ENCODE results near the gene PRKG1.
"Not testable (repeated sequence)": the region's sequence is repeated elsewhere in the genome, so short reads cannot be mapped to it uniquely, and the experiment has no call there.

PRKG1 gene

DNA sequence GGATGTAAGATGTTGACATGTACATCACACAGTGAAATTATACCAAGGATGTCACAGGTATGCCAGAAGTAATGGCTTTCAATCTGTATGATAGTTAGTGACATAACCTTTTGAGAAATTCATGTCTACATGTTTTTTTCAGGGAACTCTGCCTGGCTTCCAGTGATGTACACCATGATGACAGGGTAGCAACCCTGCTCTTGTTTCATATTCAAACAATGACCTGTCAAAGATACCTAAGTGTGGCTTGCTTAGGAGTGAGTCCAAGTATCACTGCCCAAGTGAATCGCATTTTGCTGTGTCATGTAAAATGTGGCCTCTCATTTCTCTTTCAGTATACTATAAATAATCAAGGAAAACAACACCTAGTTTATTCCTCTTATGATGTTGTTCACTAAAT, 1033.9 kb downstream of the PRKG1 start:
- no peak for DNase-seq

DNA sequence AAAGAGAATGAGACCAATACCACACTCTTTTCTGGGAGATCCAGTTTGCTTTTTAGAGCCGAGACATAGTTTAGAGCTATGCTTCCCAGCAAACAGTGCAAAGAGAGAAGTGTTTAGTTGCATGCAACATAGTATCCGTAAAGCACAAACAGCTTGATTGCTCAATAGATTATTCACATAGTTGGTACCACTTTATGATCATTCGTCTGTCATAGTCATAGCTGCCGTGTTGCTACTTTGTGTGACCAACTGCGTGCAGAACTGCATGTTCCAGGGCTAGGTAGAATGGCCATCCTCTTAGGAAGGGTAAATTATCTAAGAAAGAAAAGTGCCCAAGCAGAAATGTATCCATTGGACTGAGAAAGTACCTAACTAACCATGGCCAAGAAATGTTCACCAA, 1036.3 kb downstream of the PRKG1 start:
- DNase-seq: no peak

DNA sequence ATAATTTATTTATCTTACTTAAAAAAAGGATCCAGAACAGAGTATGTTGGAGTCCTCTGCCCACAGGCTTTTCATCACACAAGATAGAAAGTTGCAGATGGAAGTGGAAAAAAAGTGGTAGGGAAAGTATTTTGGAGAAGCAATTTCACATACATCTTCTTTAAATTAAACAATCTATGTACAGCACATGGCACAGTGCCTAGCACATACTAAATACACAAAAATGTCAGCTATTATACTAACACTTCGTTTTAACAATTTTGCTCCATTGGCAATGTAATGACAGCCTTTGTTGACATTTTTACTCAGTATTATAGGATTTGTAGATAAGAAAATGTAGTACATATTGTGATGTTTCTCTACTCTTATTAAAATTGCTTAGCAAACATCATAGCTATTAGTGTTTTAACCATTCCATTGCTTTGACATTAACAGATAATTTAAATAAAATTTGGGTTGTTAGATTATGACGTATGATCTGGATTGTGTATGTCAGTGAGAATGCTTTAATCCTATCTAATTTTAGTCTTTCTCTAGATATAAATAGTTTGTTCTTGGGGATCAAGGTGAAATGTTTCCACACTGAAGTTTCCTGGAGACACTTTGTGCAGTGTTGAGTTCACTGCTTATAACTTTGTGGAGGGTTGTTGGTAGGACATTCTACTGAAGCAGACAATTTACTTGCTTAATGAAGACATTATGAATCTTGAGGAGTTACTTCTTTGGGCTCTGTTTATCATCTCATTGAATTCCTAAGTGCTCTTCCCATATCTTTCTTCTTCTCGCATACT, 1037.0 kb downstream of the PRKG1 start:
- DNase-seq: no peak

DNA sequence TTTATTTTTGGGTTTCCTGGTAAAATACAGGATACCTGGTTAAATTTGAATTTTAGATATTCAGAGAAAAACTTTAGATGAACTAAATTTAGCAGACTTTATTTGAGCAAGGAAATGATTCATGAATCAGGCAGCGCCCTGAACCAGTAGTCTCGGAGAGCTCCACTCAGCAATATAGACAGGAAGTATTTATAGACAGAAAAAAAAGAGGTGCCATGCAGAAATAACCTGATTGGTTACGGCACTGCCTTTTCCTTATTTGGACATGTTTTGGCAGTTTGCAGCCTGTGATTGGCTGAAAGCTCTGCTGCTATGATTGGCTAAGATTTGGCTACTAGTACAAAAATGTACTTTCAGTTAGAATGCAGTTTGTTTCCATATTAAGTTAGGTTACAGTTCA, 1041.5 kb downstream of the PRKG1 start:
- DNase-seq: no peak

DNA sequence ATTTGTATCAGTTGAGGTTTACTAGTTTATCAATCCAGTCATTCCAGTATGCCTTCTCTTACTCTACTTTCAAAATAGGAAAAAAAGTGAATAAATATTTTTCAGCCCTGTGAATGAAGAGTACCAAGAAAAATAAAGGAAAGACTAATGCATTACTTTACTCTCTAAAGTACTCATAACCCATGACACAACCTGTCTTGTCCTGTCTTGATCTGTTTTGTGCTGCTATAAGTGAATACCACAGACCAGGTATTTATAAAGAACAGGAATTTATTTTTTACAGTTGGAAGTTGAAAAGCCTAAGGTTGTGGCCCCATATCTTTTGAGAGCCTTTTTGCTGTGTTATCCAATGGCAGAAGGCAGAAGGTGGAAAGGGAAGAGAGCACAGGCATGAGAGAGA, 1045.2 kb downstream of the PRKG1 start:
- no peak for DNase-seq

DNA sequence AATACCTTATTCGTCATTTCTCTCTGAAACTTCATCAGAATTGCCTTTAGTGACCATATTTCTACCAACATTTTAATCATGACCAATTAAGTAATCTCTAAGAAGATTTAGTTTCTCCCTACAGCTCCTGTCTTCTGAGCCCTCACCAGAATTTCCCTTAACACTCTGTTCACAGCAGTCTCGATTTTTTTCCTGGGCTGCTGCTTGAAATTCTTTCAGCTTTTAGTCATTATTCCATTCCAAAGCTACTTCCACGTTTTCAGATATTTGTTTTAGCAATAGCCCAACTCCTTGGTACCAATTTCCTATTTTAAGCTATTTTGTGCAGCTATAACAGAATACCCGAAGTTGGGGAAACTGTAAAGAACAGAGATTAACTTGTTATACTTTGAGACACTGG, 1047.4 kb downstream of the PRKG1 start:
- DNase-seq: no peak

DNA sequence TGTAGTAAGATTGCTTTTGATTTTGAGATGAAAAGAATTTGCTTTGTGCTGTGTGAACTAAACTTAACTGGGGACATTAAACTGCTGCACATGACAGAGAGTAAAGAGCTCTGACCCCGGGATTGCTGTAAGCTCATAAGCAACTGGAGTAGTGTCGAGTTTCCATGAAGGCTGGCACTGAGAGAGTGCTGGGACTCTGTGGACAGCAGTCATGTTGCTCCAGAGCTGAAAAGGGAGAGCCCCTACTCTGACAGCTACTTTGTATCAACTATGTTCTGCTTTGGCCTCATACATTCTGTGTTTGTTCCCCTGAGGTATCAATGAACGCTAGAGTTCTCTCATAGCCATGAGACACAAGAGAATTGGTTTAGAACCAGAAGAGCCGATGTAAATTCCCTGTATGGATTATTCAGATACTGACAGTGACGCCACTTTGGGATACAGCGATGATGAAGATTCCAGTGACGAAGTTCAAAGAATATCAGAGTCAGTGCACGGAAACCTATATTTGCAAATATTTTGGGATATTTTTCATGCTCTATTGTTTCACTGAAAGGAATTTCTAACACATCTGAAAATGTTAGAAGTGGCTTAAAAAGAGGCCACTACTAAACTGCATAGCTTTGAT, 1053.9 kb downstream of the PRKG1 start:
- DNase-seq: no peak

DNA sequence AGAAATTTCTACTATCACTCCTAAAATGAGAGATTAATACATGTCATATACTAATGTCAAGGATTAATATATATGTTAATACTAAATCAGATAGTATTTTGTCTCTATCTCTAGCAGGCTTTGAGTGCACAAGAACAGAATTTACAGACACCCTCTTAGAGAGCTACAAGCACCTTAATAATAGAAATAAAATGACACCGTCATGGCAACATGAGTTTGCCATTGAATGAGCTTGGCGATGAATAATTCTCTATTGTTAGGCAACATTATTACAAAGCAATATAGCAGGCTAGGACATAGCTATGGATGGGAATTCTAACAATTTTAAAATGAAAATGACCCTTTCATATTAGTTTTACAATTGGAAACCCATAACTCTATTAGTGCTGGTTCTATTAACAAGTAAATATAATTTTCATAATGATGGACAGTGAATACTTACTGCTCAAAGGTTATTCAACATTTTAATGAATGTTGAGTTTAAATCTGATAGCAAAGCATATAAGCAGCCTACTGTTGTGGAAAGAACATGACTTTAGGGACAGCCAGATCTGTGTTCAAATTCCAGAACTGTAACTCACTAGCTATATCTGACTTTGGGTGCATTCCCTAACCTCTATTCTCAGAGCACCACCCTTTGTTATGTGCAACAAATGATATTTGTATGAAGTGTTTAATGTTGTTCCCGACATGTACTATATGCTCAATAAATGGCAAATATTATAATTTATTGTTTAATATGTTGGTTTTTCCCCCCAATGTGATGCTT, 1055.3 kb downstream of the PRKG1 start:
- DNase-seq: no peak

DNA sequence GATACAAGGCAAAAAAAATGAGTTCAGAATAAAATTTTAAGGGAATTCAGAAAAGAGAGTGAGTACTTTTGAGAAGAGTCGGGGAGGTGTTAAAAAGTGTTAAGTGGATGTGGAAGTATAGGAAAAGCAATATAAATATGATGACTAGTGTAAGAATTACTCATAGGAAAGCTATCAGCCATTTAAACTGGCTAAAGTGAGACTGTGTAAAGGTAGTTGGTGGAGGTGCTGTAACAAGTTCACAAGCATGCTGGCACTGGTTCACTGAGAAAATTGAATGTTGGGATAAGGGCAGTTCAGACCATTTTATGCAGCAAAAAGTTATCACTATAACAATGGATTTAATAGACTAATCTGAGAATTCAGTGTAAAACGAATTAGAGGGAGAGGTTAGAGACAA, 1060.8 kb downstream of the PRKG1 start:
- no peak for DNase-seq

DNA sequence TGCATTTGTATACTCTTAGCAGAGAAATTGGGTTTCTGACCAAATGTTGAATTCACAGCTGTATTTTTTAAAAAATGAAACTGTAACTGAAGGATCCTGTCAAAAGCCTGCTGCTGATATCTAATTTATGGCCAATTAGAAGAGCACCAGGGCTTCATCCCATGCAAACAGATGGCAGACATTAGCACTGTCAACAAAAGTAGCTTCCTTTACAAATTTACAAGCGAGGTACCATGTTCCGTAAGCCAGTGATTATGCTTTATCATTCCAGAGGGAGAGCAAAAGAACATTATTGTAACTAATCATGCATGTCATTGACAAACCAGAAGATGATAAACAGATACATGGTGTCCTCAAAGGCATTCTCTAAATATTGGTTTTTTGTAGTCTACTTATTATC, 1062.6 kb downstream of the PRKG1 start:
- no peak for DNase-seq

DNA sequence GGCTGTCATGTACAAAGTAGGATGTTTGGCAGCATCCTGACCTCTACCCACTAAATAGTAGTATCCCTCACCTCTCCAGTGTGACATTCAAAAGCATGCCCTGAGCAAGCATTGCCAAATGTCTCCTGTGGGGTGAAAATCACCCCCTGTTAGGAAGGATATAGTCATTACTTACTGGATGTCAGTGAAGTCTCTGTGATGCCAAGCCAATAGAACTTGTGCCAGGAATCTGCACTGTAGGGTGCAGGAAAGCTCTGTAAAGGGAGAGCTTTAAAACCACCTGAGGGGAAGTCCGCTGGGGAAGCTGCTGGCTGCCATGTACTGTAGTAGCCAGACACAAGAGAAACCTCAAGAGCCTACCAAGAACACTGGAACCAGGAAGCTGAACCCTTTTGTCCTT, 1069.1 kb downstream of the PRKG1 start:
- no peak for DNase-seq

DNA sequence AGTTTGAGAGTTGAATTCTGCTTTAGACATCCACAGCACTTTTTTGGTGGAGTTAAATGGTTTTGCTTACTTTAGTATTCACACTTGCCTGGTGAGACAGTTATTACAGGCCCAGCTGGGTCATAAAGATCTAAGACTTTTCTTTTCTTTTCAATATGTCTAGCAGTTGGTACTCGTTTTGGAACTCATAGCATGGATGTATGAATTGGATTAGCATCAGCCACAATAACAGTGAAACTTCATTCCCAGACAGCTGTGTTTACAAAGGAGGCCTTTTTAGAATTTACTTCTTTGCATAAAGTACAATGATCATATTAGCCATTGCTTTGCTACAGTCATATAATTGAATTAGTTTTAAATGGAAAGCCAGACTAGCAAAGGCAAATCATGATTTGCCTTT, 1071.3 kb downstream of the PRKG1 start:
- no peak for DNase-seq

DNA sequence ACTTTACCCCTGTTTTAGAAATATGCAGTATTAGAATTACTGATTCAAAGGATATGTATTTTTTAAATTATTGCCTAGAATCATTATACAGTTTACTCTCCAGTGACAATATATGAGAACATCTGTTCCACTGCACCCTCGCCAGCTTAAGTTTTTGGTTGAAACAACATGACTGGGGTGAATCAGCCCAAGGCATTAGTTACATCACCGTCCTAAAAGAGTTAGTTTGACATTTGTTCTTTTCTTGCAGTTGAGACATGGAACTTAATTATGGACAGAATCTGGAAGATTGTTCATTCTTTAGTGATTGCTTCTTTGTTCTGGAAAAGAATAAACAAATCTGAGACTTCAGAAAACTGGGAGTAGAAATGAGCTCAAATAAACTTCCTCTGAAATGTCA, 1072.5 kb downstream of the PRKG1 start:
- DNase-seq: no peak

DNA sequence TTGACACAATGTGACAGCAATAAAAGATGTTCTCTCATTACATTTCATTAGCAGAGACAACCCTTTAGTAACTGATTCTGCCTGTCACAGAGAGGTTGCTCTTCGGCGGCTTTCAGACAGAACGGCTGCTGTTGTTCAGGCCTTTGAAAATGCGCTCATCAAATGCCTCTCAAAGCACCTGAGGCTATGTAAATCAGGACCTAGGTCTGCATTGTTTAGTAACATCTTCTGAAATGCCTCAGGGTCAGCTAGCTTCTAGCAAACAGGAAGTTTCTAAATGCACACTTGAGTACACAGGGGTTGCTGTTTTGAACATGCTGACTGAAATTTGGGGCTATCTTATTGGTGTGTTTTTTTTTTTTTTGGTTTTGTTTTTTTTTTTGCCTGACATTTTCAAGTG, 1096.5 kb downstream of the PRKG1 start:
- DNase-seq: no peak

DNA sequence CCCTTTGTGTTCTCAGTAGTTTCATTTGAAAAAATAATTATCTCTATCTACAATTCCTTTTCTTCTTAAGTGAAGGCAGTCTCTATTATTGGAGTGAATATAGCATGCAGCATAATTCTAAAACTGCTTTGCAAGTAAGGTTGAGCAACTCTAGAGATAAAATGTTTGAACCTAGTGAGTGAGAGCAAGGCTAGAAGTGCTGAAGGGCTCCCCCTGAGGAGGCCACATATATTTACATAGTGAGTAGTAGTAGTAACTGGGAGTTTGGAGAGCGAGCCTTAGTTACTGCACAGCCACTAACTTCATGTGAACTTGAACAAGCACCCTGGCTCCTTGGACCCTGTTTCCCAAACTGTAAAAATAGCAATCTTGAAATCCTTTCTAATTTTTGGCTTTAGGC, 1098.3 kb downstream of the PRKG1 start:
- DNase-seq: no peak

DNA sequence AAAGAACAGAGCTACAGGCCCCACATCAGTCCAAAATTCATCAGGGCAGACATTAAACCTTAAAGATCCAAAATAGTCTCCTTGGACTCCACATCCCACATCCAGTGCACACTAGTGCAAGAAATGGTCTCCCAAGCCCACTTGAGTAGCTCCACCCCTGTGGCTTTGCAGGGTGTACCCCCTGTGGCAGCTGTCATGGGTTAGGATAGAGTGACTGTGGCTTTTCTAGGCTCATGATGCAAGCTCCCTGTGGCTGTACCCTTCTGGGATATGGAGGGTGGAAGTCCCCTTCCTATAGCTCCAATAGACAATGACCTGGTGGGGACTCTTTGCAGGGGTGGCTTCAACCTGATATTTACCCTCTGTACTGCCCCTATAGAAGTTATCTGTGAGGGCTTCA, 1111.0 kb downstream of the PRKG1 start:
- DNase-seq: no peak

DNA sequence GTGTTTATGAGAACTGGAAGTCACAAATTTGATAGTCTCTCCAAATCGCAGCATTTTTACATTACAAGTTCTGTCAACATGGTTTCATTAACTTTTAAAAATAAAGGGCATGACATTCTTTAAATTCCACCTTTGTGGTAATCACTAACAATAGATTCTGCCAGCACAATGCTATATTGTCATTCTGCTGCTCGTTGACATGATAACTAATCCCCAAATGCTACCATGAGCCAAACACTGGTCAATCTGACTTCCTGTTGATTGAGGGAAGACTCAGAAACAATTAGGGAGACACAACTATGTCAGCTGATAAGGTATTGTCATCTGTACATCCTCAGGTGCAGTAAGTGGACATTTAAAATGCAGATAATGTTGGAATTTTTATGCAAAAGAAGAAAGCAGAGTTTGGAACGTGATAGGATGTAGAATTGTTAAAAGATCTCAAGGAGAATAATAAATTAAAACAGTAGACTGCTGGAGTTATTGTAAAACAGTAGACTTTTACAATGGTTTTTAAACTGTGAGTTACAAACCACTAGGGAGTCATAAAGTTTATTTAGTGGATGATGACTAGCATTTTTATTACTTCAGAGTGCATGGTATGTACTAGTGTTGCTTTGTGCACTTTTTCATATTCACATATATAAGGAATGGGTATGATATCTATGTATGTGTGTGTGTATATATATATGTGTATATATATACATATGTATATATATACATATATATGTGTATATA, 1113.4 kb downstream of the PRKG1 start:
- DNase-seq: no peak

DNA sequence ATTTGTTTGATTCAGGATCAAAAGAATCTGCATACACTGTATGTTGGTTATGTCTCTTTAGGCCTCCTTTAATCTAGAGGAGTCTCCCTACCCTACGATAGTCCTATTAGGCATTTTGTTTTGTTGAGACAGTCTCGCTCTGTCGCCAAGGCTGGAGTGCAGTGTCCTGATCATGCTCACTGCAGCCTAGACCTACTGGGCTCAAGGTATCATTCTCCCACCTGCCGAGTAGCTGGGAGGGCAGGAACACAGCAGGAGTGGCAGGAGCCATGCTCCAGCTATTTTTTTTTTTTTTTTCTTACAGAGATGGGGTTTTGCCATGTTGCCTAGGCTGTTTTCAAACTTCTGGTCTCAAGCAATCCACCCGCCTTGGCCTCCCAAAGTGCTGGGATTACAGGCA, 1116.8 kb downstream of the PRKG1 start:
- no peak for DNase-seq

DNA sequence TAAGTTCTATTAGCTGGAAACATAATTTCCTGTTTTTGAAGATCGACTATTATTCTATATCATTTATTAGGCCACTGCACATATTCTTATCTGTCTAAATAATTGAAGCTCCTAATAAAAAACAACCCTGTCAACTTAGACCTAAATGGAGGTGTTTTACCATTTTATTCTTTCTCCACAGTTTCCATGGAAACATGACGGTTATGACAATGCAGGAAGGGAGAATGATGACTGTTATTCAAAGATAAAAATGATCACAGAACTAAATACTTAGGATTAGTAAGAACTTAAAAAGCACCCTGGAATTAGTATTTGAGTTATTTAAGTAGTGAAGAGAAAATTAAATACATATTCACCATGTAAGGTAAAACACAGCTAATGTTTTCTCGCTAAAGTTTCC, 1119.9 kb downstream of the PRKG1 start:
- no peak for DNase-seq

DNA sequence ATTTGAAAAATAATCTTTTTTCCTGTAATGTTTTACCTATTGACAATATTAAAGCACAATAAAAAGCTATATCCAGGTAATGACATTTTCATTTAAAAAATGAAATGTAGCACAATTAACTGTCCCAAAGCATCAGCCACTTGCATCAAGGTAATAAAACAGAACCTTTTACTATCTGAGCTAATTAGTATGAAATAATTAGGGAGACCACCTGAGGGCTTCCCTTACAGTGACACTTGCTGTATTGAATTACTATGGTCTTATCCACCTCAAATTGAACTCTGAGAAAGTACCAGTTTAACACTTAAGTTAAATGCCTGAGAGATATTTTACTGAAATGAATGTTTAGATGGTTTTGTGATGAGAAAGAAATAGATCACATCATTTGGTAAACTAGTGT, 1120.4 kb downstream of the PRKG1 start:
- no peak for DNase-seq

DNA sequence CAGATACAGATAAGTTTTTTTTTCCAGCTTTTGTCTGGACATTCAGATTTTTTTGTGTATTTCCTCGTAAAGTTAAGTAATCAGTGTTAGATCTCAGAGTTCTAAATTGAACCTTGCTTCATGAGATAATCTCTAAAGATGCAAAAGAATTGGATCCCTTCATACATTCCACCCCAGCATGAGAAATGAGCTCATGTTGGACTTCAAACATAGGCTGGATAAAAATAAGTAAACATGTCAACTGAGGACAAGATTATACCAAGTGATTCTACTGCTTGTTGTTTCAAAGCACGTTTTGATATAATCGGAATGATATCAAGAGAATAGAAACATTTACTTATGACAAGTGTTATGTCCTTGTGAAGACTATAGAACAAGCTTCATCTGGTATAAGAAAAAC, 1122.8 kb downstream of the PRKG1 start:
- no peak for DNase-seq

DNA sequence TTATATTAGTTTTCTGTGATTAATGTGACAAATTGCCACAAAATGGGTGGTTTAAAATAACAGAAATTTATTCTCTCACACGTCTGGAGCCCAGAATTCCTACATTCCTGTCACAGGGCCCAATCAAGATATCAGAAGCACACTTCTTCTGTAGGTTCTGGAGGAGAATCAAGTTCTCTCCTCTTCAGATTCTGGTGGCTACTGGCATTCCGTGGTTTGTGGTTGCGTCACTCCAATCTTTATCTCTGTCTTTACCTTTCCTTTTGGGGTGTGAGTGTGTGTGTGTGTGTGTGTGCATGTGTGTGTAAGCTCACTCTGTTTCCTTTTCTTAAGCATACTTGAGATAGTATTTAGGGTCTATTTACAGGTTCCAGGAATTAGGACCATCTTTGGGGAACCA, 1124.3 kb downstream of the PRKG1 start:
- no peak for DNase-seq

DNA sequence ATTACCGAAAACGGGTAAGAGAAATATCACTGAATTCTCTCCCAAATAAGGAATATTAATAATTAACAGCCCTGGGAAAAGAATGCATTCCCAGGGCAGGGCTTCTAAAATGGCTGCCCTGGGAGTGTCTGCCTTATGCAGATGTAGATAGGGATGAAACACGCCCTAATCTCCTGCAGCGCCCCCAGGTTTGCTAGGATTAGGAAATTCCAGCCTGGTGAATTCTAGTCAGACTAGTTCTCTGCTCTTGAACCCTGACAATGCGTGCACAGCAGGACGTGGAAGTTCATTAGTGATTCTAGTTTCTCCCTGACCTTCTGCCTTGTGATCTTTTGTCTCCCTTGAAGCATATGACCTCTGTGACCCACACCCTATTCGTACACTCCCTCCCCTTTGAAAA, 1130.6 kb downstream of the PRKG1 start:
- not testable (repeated sequence) for DNase-seq

DNA sequence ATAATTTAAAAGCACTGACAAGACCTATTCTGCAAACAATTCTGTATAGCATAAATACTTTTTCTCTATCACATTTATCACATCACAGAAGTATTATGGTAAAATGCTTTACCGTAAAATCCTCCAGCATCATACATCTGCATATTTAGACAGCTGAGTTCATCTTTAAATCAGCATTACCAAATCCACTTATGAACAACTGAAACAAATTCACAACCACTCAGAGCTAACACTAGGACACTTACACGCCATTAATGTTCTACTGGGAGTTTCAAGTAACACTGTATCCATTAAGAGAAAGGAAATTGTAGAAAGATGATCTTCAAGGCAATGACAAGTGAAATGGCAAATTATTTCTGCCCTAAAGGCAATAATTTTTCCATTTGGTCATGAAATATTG, 1134.1 kb downstream of the PRKG1 start:
- no peak for DNase-seq

All from NCI-H2171 (cell line).